HepG2 (cell line): ENCODE results near the gene AKAP1. TPM values are rescaled to one million over a fixed set of nuclear protein-coding genes. Genes with fewer than 3 reads are reported as not detected.

Experiments used
- ATAC-seq: fragments of 200-7000 bp; cut with Tn5 transposase; 3 replicates; pipeline ENCODE4 v1.9.1; 2020; ENCODE audit warnings: mild to moderate bottlenecking, moderate library complexity
- BruUV-seq: library from RNA; stranded (reverse); fragments of 400-500 nt; replicated peaks from 2 replicates; lab custom pipeline; 2021; lab: Mats Ljungman, UMichigan
- CTCF ChIA-PET: fragments of 300-600 bp; formaldehyde crosslinking; extraction: SDS; loops from one replicate; lab custom pipeline; 2021; ENCODE audit warnings: low total read pairs, inconsistent platforms, low intra/inter-chr PET ratio; lab: Yijun Ruan, JAX
- POLR2A ChIA-PET: fragments of 350-600 bp; sonication (Branson Sonifier 250); formaldehyde crosslinking; loops from one replicate; lab custom pipeline; 2020; ENCODE audit warnings: antibody characterized with exemption, inconsistent platforms; lab: Yijun Ruan, JAX
- DNase-seq: peaks from one replicate; pipeline ENCODE4 v3.0.0-alpha.2; 2015; ENCODE audit warnings: low spot score
- FAIRE-seq: peaks from 3 replicates; lab custom pipeline; 2011; peaks lifted over from hg19 to GRCh38; lab: Jason Lieb, UNC
- H2AFZ ChIP-seq: one replicate; pipeline ENCODE4 v1.6.1; 2011; ENCODE audit warnings: low read length, inconsistent platforms
- H3K27ac ChIP-seq: fragments of 300-600 bp; 3 replicates; pipeline ENCODE4 v1.8.0; 2011; ENCODE audit warnings: mixed run types, mild to moderate bottlenecking, mixed read lengths, low read length, inconsistent platforms; ENCODE audit not compliant: insufficient read depth; ENCODE audit errors: extremely low read length
- H3K27me3 ChIP-seq, 2 experiments: fragments of 200-600 bp in 1 of 2; 2 replicates in 1 of 2; 3 replicates in 1 of 2; pipeline versions ENCODE4 v1.6.0 to v1.8.0; 2011; ENCODE audit warnings: low read length in 2 of 2, mild to moderate bottlenecking in 2 of 2, moderate library complexity in 2 of 2, inconsistent platforms in 1 of 2; ENCODE audit not compliant: insufficient read depth in 2 of 2, control insufficient read depth in 1 of 2
- H3K36me3 ChIP-seq, 2 experiments: fragments of 200-600 bp in 1 of 2; replicated peaks in 1 of 2; 2 replicates in 1 of 2; 3 replicates in 1 of 2; pipeline versions ENCODE4 v1.5.1 to v1.8.0; 2011; ENCODE audit warnings: low read length in 2 of 2, inconsistent platforms in 1 of 2; ENCODE audit not compliant: insufficient read depth in 2 of 2, control insufficient read depth in 1 of 2
- H3K4me1 ChIP-seq: 2 replicates; pipeline ENCODE4 v1.5.1; 2012; ENCODE audit warnings: low read length, inconsistent platforms; ENCODE audit not compliant: insufficient read depth
- H3K4me2 ChIP-seq: 2 replicates; pipeline ENCODE4 v1.6.0; 2011; ENCODE audit warnings: low read depth, low read length, inconsistent platforms
- H3K4me3 ChIP-seq, 3 experiments: fragments of 200-600 bp in 1 of 3; sonication (generic), shearing (Covaris generic) in 1 of 3; replicated peaks in 1 of 3; 2 replicates each; pipeline ENCODE4 v1.5.1; 2011 to 2016; ENCODE audit warnings: low read length in 3 of 3, inconsistent platforms in 2 of 3, low read depth in 2 of 3, mild to moderate bottlenecking in 2 of 3, control low read depth in 1 of 3, mixed read lengths in 1 of 3; ENCODE audit not compliant: insufficient read depth in 1 of 3
- H3K79me2 ChIP-seq: one replicate; pipeline ENCODE4 v1.6.1; 2011; ENCODE audit warnings: low read length, inconsistent platforms; ENCODE audit not compliant: insufficient read depth
- H3K9ac ChIP-seq: 2 replicates; pipeline ENCODE4 v1.6.0; 2011; ENCODE audit warnings: mild to moderate bottlenecking, low read depth, low read length, inconsistent platforms; ENCODE audit not compliant: insufficient read depth
- H3K9me3 ChIP-seq: 2 replicates; pipeline ENCODE4 v1.5.1; 2012; ENCODE audit warnings: mild to moderate bottlenecking, low read length
- H4K20me1 ChIP-seq: 2 replicates; pipeline ENCODE4 v1.6.0; 2011; ENCODE audit warnings: inconsistent platforms, mild to moderate bottlenecking, low read length, moderate library complexity; ENCODE audit not compliant: insufficient read depth
- FOXC1 ChIP-seq: sonication (generic); formaldehyde crosslinking; IDR thresholded peaks from 2 replicates; pipeline ENCODE4 v1.8.0; 2022; ENCODE audit warnings: mild to moderate bottlenecking, missing genetic modification reagents, borderline replicate concordance
- NFATC3 ChIP-seq: sonication (generic); formaldehyde crosslinking; IDR thresholded peaks from 2 replicates; pipeline ENCODE4 v1.5.1; 2020; ENCODE audit warnings: mild to moderate bottlenecking, missing genetic modification reagents
- NFE2L1 ChIP-seq: sonication (generic); formaldehyde crosslinking; IDR thresholded peaks from 2 replicates; pipeline ENCODE4 v1.4.0; 2020; ENCODE audit warnings: missing genetic modification reagents, mild to moderate bottlenecking, borderline replicate concordance
- PHF20 ChIP-seq: sonication (generic); formaldehyde crosslinking; IDR thresholded peaks from 2 replicates; pipeline ENCODE4 v1.5.0; 2020; ENCODE audit warnings: mild to moderate bottlenecking, missing genetic modification reagents
- ZKSCAN1 ChIP-seq: fragments of 150-350 bp; IDR thresholded peaks from 2 replicates; pipeline ENCODE4 v1.6.1; 2014; ENCODE audit warnings: low read length
- ZNF292 ChIP-seq: sonication (generic); formaldehyde crosslinking; IDR thresholded peaks from 2 replicates; pipeline ENCODE4 v1.8.1; 2022; ENCODE audit warnings: mild to moderate bottlenecking, low read depth, missing genetic modification reagents, borderline replicate concordance
- ZSCAN22 ChIP-seq: sonication (generic); formaldehyde crosslinking; IDR thresholded peaks from 2 replicates; pipeline ENCODE4 v1.4.0; 2020; ENCODE audit warnings: mild to moderate bottlenecking, missing genetic modification reagents
- WGBS: methylation state at CpG from one replicate; pipeline ENCODE4 v1.1.6; 2017; ENCODE audit warnings: low lambda C conversion rate; 5-methylcytosine and 5-hydroxymethylcytosine counted together
- in situ Hi-C: cut with HindIII; loops from 2 replicates; pipeline ENCODE4 v1.10.0; 2017; ENCODE audit warnings: low pct_unique_long_range_greater_than_20kb; ENCODE audit not compliant: extremely low pct_ligation_motif_present
- intact Hi-C: fragments of 100-400 bp; cut with micrococcal nuclease; formaldehyde crosslinking; loops from one replicate; pipeline ENCODE4 v1.10.0; 2022; ENCODE audit not compliant: unreplicated experiment
- polyA plus RNA-seq, 8 experiments: library from polyadenylated mRNA; depleted of rRNA in 3 of 8; stranded (reverse) in 7 of 8; unstranded in 1 of 8; fragments of >200 nt; fragmentation: Illumina TruSeq in 4 of 8; extraction: Trizol in 4 of 8; gene quantifications; 2 replicates each; pipeline versions ENCODE4 v1.2.1 to v1.2.3, GENCODE V29; 2011 to 2016; ENCODE audit warnings: low read depth in 4 of 8, missing spikeins in 1 of 8, mixed read lengths in 1 of 8; ENCODE audit not compliant: insufficient read depth in 1 of 8
- total RNA-seq, 5 experiments: library from RNA; depleted of rRNA; stranded (reverse); fragments of >200 nt; fragmentation: Illumina TruSeq; extraction: Trizol; gene quantifications; 2 replicates each; pipeline ENCODE4 v1.2.3, GENCODE V29; 2016; ENCODE audit warnings: low read depth in 1 of 5
- TF ChIP-seq, protein P1 (sequence below): IDR thresholded peaks from 2 replicates; pipeline ENCODE4 v1.6.1; 2016
- TF ChIP-seq, protein P2 (sequence below): IDR thresholded peaks from 2 replicates; pipeline ENCODE4 v1.4.0; 2020; ENCODE audit warnings: mild to moderate bottlenecking, missing genetic modification reagents

Gene AKAP1
- total and polyA plus RNA-seq, 2 of the 13 experiments (the other 11 are each of a cell fraction or from before 2014, with no cell fraction given): 101 to 131 TPM

DNA sequence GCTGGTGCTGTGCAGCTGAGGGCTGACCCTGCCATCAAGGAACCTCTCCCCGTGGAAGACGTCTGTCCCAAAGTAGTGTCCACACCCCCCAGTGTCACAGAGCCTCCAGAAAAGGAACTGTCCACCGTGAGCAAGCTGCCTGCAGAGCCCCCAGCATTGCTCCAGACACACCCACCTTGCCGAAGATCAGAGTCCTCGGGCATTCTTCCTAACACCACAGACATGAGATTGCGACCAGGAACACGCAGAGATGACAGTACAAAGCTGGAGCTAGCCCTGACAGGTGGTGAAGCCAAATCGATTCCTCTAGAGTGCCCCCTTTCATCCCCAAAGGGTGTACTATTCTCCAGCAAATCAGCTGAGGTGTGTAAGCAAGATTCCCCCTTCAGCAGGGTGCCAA lies 20.5 kb downstream of the AKAP1 start:
- FAIRE-seq (no peak), DNase-seq (no peak), ATAC-seq (no peak)
- Histone ChIP-seq H3K27me3 (no peaks in the 10 kb centered on the region), H3K79me2 (peaks cover 92% of the 10 kb centered on the region), H3K27ac (peak overlapping the region; percentile 5), H2AFZ (no peak overlapping the region), H4K20me1 (peaks cover 50% of the 10 kb centered on the region), H3K36me3 (peaks cover 20 to 53% of the 10 kb centered on the region in 2 experiments), H3K4me3 (no peak overlapping the region), H3K9me3 (no peaks in the 10 kb centered on the region), H3K4me1 (peaks cover 73% of the 10 kb centered on the region), H3K4me2 (no peak overlapping the region), H3K9ac (no peak overlapping the region)
- intact Hi-C loops: no loop called here
- ChIA-PET CTCF (no interaction called here), POLR2A (interaction anchor here (8.9 kb wide), 1 partner anchor 19 kb away, joined by 82 read pairs; the partner anchor contains the start of gene AKAP1)
- BruUV-seq: no TSS peak
- 76% methylated on average over 8 of the region's 8 CpGs for WGBS
- in situ Hi-C loops: no loop called here
- no peak for TF ChIP-seq NFE2L1 (CRISPR knock-in tag)
- no peak for TF ChIP-seq FOXC1 (CRISPR knock-in tag)
- TF ChIP-seq ZSCAN22: no peak
- no peak for TF ChIP-seq ZNF292 (CRISPR knock-in tag)
- TF ChIP-seq, protein P1, sequence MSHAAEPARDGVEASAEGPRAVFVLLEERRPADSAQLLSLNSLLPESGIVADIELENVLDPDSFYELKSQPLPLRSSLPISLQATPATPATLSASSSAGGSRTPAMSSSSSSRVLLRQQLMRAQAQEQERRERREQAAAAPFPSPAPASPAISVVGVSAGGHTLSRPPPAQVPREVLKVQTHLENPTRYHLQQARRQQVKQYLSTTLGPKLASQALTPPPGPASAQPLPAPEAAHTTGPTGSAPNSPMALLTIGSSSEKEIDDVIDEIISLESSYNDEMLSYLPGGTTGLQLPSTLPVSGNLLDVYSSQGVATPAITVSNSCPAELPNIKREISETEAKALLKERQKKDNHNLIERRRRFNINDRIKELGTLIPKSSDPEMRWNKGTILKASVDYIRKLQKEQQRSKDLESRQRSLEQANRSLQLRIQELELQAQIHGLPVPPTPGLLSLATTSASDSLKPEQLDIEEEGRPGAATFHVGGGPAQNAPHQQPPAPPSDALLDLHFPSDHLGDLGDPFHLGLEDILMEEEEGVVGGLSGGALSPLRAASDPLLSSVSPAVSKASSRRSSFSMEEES (CRISPR knock-in tag): no peak
- no peak for TF ChIP-seq NFATC3 (CRISPR knock-in tag)
- no peak for TF ChIP-seq PHF20 (CRISPR knock-in tag)
- TF ChIP-seq, protein P2, sequence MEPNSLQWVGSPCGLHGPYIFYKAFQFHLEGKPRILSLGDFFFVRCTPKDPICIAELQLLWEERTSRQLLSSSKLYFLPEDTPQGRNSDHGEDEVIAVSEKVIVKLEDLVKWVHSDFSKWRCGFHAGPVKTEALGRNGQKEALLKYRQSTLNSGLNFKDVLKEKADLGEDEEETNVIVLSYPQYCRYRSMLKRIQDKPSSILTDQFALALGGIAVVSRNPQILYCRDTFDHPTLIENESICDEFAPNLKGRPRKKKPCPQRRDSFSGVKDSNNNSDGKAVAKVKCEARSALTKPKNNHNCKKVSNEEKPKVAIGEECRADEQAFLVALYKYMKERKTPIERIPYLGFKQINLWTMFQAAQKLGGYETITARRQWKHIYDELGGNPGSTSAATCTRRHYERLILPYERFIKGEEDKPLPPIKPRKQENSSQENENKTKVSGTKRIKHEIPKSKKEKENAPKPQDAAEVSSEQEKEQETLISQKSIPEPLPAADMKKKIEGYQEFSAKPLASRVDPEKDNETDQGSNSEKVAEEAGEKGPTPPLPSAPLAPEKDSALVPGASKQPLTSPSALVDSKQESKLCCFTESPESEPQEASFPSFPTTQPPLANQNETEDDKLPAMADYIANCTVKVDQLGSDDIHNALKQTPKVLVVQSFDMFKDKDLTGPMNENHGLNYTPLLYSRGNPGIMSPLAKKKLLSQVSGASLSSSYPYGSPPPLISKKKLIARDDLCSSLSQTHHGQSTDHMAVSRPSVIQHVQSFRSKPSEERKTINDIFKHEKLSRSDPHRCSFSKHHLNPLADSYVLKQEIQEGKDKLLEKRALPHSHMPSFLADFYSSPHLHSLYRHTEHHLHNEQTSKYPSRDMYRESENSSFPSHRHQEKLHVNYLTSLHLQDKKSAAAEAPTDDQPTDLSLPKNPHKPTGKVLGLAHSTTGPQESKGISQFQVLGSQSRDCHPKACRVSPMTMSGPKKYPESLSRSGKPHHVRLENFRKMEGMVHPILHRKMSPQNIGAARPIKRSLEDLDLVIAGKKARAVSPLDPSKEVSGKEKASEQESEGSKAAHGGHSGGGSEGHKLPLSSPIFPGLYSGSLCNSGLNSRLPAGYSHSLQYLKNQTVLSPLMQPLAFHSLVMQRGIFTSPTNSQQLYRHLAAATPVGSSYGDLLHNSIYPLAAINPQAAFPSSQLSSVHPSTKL (CRISPR knock-in tag): no peak
- no peak for TF ChIP-seq ZKSCAN1
